CD4-positive, alpha-beta T cell (primary cell): ENCODE data around the gene ACADVL. TPM values are rescaled to one million over a fixed set of nuclear protein-coding genes. Genes with fewer than 3 reads are reported as not detected.

Source experiments
- ATAC-seq: fragments of 200-7000 bp; cut with Tn5 transposase; one replicate; pipeline ENCODE4 v1.10.0; 2022; ENCODE audit warnings: mild to moderate bottlenecking; ENCODE audit not compliant: poor library complexity
- CTCF ChIA-PET: fragments of 350-600 bp; sonication (Branson Sonifier 250); formaldehyde crosslinking; loops from one replicate; lab custom pipeline; 2021; ENCODE audit warnings: antibody characterized with exemption, inconsistent platforms; lab: Charles Lee
- POLR2A ChIA-PET: fragments of 350-600 bp; sonication (Branson Sonifier 250); formaldehyde crosslinking; loops from one replicate; lab custom pipeline; 2021; ENCODE audit warnings: antibody characterized with exemption, inconsistent platforms; lab: Charles Lee
- DNase-seq, 14 experiments: peaks; one replicate each; pipeline ENCODE4 v3.0.0-alpha.2; 2013 to 2020; ENCODE audit warnings: mixed read lengths in 2 of 14
- H3K27ac ChIP-seq, 2 donors: one replicate each; pipeline versions ENCODE4 v1.5.1 to v1.7.0; 2013; ENCODE audit warnings: low read length in 2 of 2, low read depth in 1 of 2, mild to moderate bottlenecking in 1 of 2
- H3K27me3 ChIP-seq, 2 experiments: 1 replicate in 1 of 2; 2 replicates in 1 of 2; pipeline versions ENCODE4 v1.6.1 to v1.7.0; 2013; ENCODE audit warnings: low read length in 2 of 2, control low read depth in 1 of 2, mild to moderate bottlenecking in 1 of 2, moderate library complexity in 1 of 2; ENCODE audit not compliant: insufficient read depth in 2 of 2, control insufficient read depth in 1 of 2
- H3K36me3 ChIP-seq: one replicate; pipeline ENCODE4 v1.6.1; 2013; ENCODE audit warnings: low read length, control low read depth; ENCODE audit not compliant: insufficient read depth
- H3K4me1 ChIP-seq: one replicate; pipeline ENCODE4 v1.6.1; 2013; ENCODE audit warnings: low read length, control low read depth; ENCODE audit not compliant: insufficient read depth
- H3K4me3 ChIP-seq: one replicate; pipeline ENCODE4 v1.5.1; 2013; ENCODE audit warnings: mild to moderate bottlenecking, low read length, moderate library complexity
- H3K9me3 ChIP-seq, 2 experiments: 1 replicate in 1 of 2; 2 replicates in 1 of 2; pipeline versions ENCODE4 v1.6.1 to v1.7.0; 2013; ENCODE audit warnings: low read length in 2 of 2, mild to moderate bottlenecking in 2 of 2, control low read depth in 1 of 2, moderate library complexity in 1 of 2; ENCODE audit not compliant: control insufficient read depth in 1 of 2, insufficient read depth in 1 of 2
- H3K27ac Mint-ChIP-seq: one replicate; pipeline ENCODE4 v1.8.0; 2020; ENCODE audit warnings: mixed read lengths
- H3K27me3 Mint-ChIP-seq: one replicate; pipeline ENCODE4 v1.8.0; 2021; ENCODE audit warnings: mixed read lengths
- H3K36me3 Mint-ChIP-seq: one replicate; pipeline ENCODE4 v1.8.0; 2021; ENCODE audit warnings: low read depth, mixed read lengths
- H3K4me1 Mint-ChIP-seq: one replicate; pipeline ENCODE4 v1.8.0; 2021; ENCODE audit warnings: low read depth, mixed read lengths
- H3K4me3 Mint-ChIP-seq: one replicate; pipeline ENCODE4 v1.8.0; 2020; ENCODE audit warnings: mild to moderate bottlenecking, mixed read lengths
- H3K9me3 Mint-ChIP-seq: one replicate; pipeline ENCODE4 v1.8.0; 2020; ENCODE audit warnings: mixed read lengths
- CTCF ChIP-seq: fragments of 200-600 bp; IDR thresholded peaks from one replicate; pipeline ENCODE4 v1.8.0; 2022; ENCODE audit warnings: antibody characterized with exemption, mild to moderate bottlenecking
- intact Hi-C, 2 experiments: fragments of 100-400 bp; cut with DNase I in 1 of 2; cut with micrococcal nuclease in 1 of 2; formaldehyde crosslinking; loops; one replicate each; pipeline versions ENCODE4 v1.15.1 to v1.9.0; 2023 to 2025; cut with DNase I, micrococcal nuclease
- total RNA-seq, 174 experiments: library from RNA in 2 of 174; stranded (reverse) in 2 of 174; gene quantifications; one replicate each; pipeline ENCODE4 v1.2.3 and lab custom pipeline; 2021 to 2026

ACADVL gene
- total RNA-seq, 2 experiments from 2014 or later, result 237 to 257 TPM

GRCh38 chr17:7204828-7205461 lies 14.8 kb upstream of the ACADVL start:
- H3K4me1 Mint-ChIP-seq, result peaks cover 36% of the 10 kb centered on the region
- POLR2A ChIA-PET, result interaction anchor here (0.9 to 1.3 kb wide), 3 partner anchors 9 to 29 kb away, joined by 3 to 6 read pairs (median 4); partner anchors contain the start of genes ACADVL, DLG4 and DVL2
- no peaks in the 10 kb centered on the region for H3K9me3 ChIP-seq
- peak; percentile 84 to 99 (median 94) for DNase-seq
- peak overlapping the region; percentile 66 for H3K4me3 ChIP-seq
- ATAC-seq, result peak; percentile 81
- H3K9me3 Mint-ChIP-seq, result no peaks in the 10 kb centered on the region
- H3K27ac Mint-ChIP-seq, result peak overlapping the region; percentile 87
- H3K27ac ChIP-seq, result peak overlapping the region; percentile 86 to 95
- intact Hi-C loops, result loop anchor here (1.0 kb wide), 3 partner anchors 9 to 230 kb away; partner anchors contain the start of genes DVL2 (in 1 of the 2) and TMEM102 (in 1 of the 2)
- H3K4me3 Mint-ChIP-seq, result peak overlapping the region; percentile 83
- H3K27me3 ChIP-seq, result no peaks in the 10 kb centered on the region
- peaks cover 31% of the 10 kb centered on the region for H3K4me1 ChIP-seq
- no peaks in the 10 kb centered on the region for H3K27me3 Mint-ChIP-seq
- CTCF ChIA-PET, result interaction anchor here (0.6 to 2.6 kb wide), 4 partner anchors 9 to 153 kb away, joined by 3 to 13 read pairs (median 4); no protein-coding TSS in a partner anchor
- peaks cover 15% of the 10 kb centered on the region for H3K36me3 Mint-ChIP-seq
- no peak for TF ChIP-seq CTCF
- peaks cover 2% of the 10 kb centered on the region for H3K36me3 ChIP-seq

GRCh38 chr17:7205561-7205960 lies 14.2 kb upstream of the ACADVL start:
- Histone ChIP-seq H3K4me3 (peak overlapping the region; percentile 66), H3K27me3 (no peaks in the 10 kb centered on the region), H3K9me3 (no peaks in the 10 kb centered on the region), H3K36me3 (peaks cover 2% of the 10 kb centered on the region), H3K4me1 (peaks cover 31% of the 10 kb centered on the region), H3K27ac (peak overlapping the region; percentile 86 to 95)
- Mint-ChIP-seq H3K4me1 (peaks cover 41% of the 10 kb centered on the region), H3K36me3 (peaks cover 15% of the 10 kb centered on the region), H3K4me3 (peak overlapping the region; percentile 83), H3K9me3 (no peaks in the 10 kb centered on the region), H3K27ac (peak overlapping the region; percentile 87), H3K27me3 (no peaks in the 10 kb centered on the region)
- intact Hi-C loops, result loop anchor here (1.0 kb wide), 3 partner anchors 9 to 230 kb away; partner anchors contain the start of genes DVL2 (in 1 of the 2) and TMEM102 (in 1 of the 2)
- POLR2A ChIA-PET, result interaction anchor here (0.9 to 1.3 kb wide), 3 partner anchors 9 to 29 kb away, joined by 3 to 6 read pairs (median 4); partner anchors contain the start of genes ACADVL, DLG4 and DVL2
- CTCF ChIA-PET, result interaction anchor here (2.6 kb wide), 1 partner anchor 9 kb away, joined by 13 read pairs; no protein-coding TSS in a partner anchor
- DNase-seq, result no peak
- TF ChIP-seq CTCF, result no peak
- ATAC-seq, result no peak

- Mint-ChIP-seq H3K27ac (peak overlapping the region; percentile 87), H3K36me3 (peaks cover 14% of the 10 kb centered on the region), H3K4me3 (no peak overlapping the region), H3K4me1 (peaks cover 45% of the 10 kb centered on the region), H3K9me3 (no peaks in the 10 kb centered on the region), H3K27me3 (peaks cover 5% of the 10 kb centered on the region)
- ATAC-seq (no peak), DNase-seq (peak in 2 of 14 experiments; percentile 42 to 61)
- TF ChIP-seq CTCF, result no peak
- Histone ChIP-seq H3K27ac (peak overlapping the region in 1 of 2 donors; percentile 86), H3K36me3 (peaks cover 2% of the 10 kb centered on the region), H3K4me1 (peaks cover 39% of the 10 kb centered on the region), H3K4me3 (no peak overlapping the region), H3K9me3 (no peaks in the 10 kb centered on the region), H3K27me3 (no peaks in the 10 kb centered on the region)
- CTCF ChIA-PET, result no interaction called here
- intact Hi-C loops, result no loop called here
- POLR2A ChIA-PET, result no interaction called here
Measured at GRCh38 chr17:7207120-7208001, 12.4 kb upstream of the ACADVL start.
